GM23248 (cell line): ENCODE data around the gene CAST.

Source experiments
- EZH2 ChIP-seq: fragments of 200-600 bp; sonication (generic); IDR thresholded peaks from 2 replicates; pipeline ENCODE4 v1.6.1; 2018; ENCODE audit warnings: antibody characterized with exemption, mild to moderate bottlenecking; ENCODE audit not compliant: insufficient read depth, poor library complexity, severe bottlenecking
- EZH2phosphoT487 ChIP-seq: fragments of 200-600 bp; sonication (generic); IDR thresholded peaks from 2 replicates; pipeline ENCODE4 v1.6.1; 2018; ENCODE audit warnings: antibody characterized with exemption, moderate library complexity, mild to moderate bottlenecking, low read depth; ENCODE audit not compliant: insufficient read depth

- TF ChIP-seq EZH2phosphoT487 (no peak), EZH2 (no peak)
Measured at GRCh38 chr5:96636046-96636445, 26.1 kb upstream of the CAST start.
